ENCODE data around the gene WAC. TPM values are rescaled to one million over a fixed set of nuclear protein-coding genes. Genes with fewer than 3 reads are reported as not detected.

The WAC gene
- total RNA-seq, 2 donors from 2014 or later: 43.8 to 58.3 TPM

- Histone ChIP-seq H3K36me3 (replicated peaks in 1 of 2; ENCODE audit: insufficient read depth in 1 of 2, low read depth in 2 of 2) (no peaks in the 10 kb centered on the region), H3K27ac (no peak overlapping the region), H3K9me3 (no peaks in the 10 kb centered on the region), H3K4me1 (peaks cover 62% of the 10 kb centered on the region), H3K27me3 (no peaks in the 10 kb centered on the region), H3K4me3 (no peak overlapping the region)
- no peak for DNase-seq
- TF ChIP-seq POLR2A (IDR thresholded peaks at IDR 0.05) (no peak), CTCF (IDR thresholded peaks at IDR 0.05) (no peak)
- intact Hi-C loops (cut with DNase I): no loop called here
- no peak for ATAC-seq
- WGBS, 2 donors: 83 to 92% methylated on average over 2 of the region's 2 CpGs
Measured at GRCh38 chr10:28555358-28555757, 22.4 kb downstream of the WAC start.

GRCh38 chr10:28556142-28556541 is 23.2 kb downstream of the WAC start:
- no peaks in the 10 kb centered on the region for H3K36me3 ChIP-seq (replicated peaks in 1 of 2; ENCODE audit: insufficient read depth in 1 of 2, low read depth in 2 of 2)
- H3K27ac ChIP-seq: no peak overlapping the region
- no peaks in the 10 kb centered on the region for H3K27me3 ChIP-seq
- no peaks in the 10 kb centered on the region for H3K9me3 ChIP-seq
- intact Hi-C loops (cut with DNase I): no loop called here
- TF ChIP-seq POLR2A (IDR thresholded peaks at IDR 0.05): no peak
- TF ChIP-seq CTCF (IDR thresholded peaks at IDR 0.05): no peak
- 82 to 84% methylated on average over 2 of the region's 2 CpGs for WGBS, 2 donors
- ATAC-seq (no peak), DNase-seq (no peak)
- H3K4me3 ChIP-seq: no peak overlapping the region
- peaks cover 55% of the 10 kb centered on the region for H3K4me1 ChIP-seq

- WGBS, 2 donors: 78 to 90% methylated on average over 3 of the region's 3 CpGs
- peaks cover 38% of the 10 kb centered on the region for H3K4me1 ChIP-seq
- intact Hi-C loops (cut with DNase I): no loop called here
- H3K9me3 ChIP-seq: no peaks in the 10 kb centered on the region
- no peak overlapping the region for H3K27ac ChIP-seq
- no peaks in the 10 kb centered on the region for H3K27me3 ChIP-seq
- ATAC-seq (no peak), DNase-seq (no peak)
- TF ChIP-seq CTCF (IDR thresholded peaks at IDR 0.05): no peak
- TF ChIP-seq POLR2A (IDR thresholded peaks at IDR 0.05): no peak
- no peak overlapping the region for H3K4me3 ChIP-seq
- H3K36me3 ChIP-seq (replicated peaks in 1 of 2; ENCODE audit: insufficient read depth in 1 of 2, low read depth in 2 of 2): peaks cover 0 to 5% of the 10 kb centered on the region in 2 donors
Measured at GRCh38 chr10:28558186-28558585, 25.3 kb downstream of the WAC start.

GRCh38 chr10:28558923-28559508 is 26.1 kb downstream of the WAC start:
- Histone ChIP-seq H3K27ac (peak overlapping the region in 1 of 4 donors; percentile 36), H3K4me1 (peaks cover 41% of the 10 kb centered on the region), H3K4me3 (no peak overlapping the region), H3K27me3 (no peaks in the 10 kb centered on the region), H3K36me3 (replicated peaks in 1 of 2; ENCODE audit: insufficient read depth in 1 of 2, low read depth in 2 of 2) (peaks cover 0 to 5% of the 10 kb centered on the region in 2 donors), H3K9me3 (no peaks in the 10 kb centered on the region)
- TF ChIP-seq POLR2A (IDR thresholded peaks at IDR 0.05) (no peak), CTCF (IDR thresholded peaks at IDR 0.05) (no peak)
- 53 to 65% methylated on average over 8 of the region's 8 CpGs for WGBS, 2 donors
- ATAC-seq (no peak), DNase-seq (no peak)
- intact Hi-C loops (cut with DNase I): no loop called here

- DNase-seq (no peak), ATAC-seq (no peak)
- Histone ChIP-seq H3K27ac (peak overlapping the region in 1 of 4 donors; percentile 36), H3K4me3 (no peak overlapping the region), H3K4me1 (peaks cover 47% of the 10 kb centered on the region), H3K36me3 (replicated peaks in 1 of 2; ENCODE audit: insufficient read depth in 1 of 2, low read depth in 2 of 2) (peaks cover 0 to 5% of the 10 kb centered on the region in 2 donors), H3K9me3 (no peaks in the 10 kb centered on the region), H3K27me3 (no peaks in the 10 kb centered on the region)
- TF ChIP-seq POLR2A (IDR thresholded peaks at IDR 0.05) (no peak), CTCF (IDR thresholded peaks at IDR 0.05) (no peak)
- WGBS, 2 donors: 51 to 53% methylated on average over 4 of the region's 4 CpGs
- intact Hi-C loops (cut with DNase I): no loop called here
Measured at GRCh38 chr10:28559618-28560017, 26.7 kb downstream of the WAC start.

All from body of pancreas (tissue), 4 donors.